ENCODE data around the gene ONECUT1.

DNA sequence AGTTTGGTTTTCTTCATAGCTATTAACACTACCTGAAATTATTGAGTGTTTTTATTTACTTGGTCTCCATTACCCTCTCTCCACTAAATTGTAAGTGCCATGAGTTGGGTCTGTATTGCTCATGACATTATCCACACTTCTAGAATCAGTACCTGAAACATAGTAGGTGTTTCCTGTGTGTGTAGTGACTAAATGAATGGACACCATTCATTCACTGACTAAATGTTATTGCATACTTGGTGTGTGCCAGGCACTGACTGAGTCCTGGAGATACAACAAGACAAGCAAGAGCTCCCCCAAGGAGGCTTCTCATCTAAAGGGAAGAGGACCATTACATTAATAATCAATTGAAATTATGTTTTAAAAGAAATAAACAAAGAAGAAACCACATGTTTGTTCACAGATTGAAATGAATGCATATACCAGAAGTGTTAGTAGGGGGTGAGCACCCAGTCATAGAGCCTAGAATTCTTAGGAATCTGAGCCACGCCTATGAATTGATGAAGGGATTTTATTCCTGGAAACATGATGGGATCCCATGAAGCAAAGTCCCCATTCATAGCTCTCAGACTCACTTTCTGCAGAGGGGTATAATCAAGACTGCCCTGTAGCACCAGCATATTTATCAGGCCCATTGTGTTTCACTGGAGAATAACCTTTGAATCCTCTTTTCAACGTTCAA, 79.3 kb downstream of the ONECUT1 start:
- TF ChIP-seq CTCF (IDR thresholded peaks at IDR 0.05) = no peak
- no peak for TF ChIP-seq POLR2A (IDR thresholded peaks at IDR 0.05)

All from esophagus squamous epithelium (tissue), 4 donors.